ENCODE measurements around the gene AKR1B1. TPM values are rescaled to one million over a fixed set of nuclear protein-coding genes. Genes with fewer than 3 reads are reported as not detected.

Gene AKR1B1
- 89.9 and 123 TPM in 2 replicates for total RNA-seq (2016; rRNA removed; fragmentation: Illumina TruSeq; extraction: Trizol)
- 18.6 and 21.8 TPM in 2 replicates for total RNA-seq (2016; cell fraction: cytosol; rRNA removed; fragmentation: Illumina TruSeq; extraction: Trizol; ENCODE audit: low read depth)
- 90.1 and 128 TPM in 2 replicates for total RNA-seq (2016; cell fraction: insoluble cytoplasmic fraction; rRNA removed; fragmentation: Illumina TruSeq; extraction: Trizol)
- total RNA-seq (2016; cell fraction: membrane; rRNA removed; fragmentation: Illumina TruSeq; extraction: Trizol): 35.9 and 44.9 TPM in 2 replicates
- total RNA-seq (2016; cell fraction: nucleus; rRNA removed; fragmentation: Illumina TruSeq; extraction: Trizol): 54.7 and 57.3 TPM in 2 replicates
- polyA plus RNA-seq (2011; rRNA removed): 110 and 133 TPM in 2 replicates
- polyA plus RNA-seq (2011; cell fraction: cytosol; rRNA removed): 110 and 134 TPM in 2 replicates
- 174 and 175 TPM in 2 replicates for polyA plus RNA-seq (2011; cell fraction: nucleus; rRNA removed)
- polyA plus RNA-seq (2012): 75.6 and 118 TPM in 2 replicates
- 34.8 and 35.7 TPM in 2 replicates for polyA plus RNA-seq (2016; cell fraction: cytosol; fragmentation: Illumina TruSeq; extraction: Trizol; ENCODE audit: low read depth)
- 202 TPM in 2 replicates for polyA plus RNA-seq (2016; cell fraction: insoluble cytoplasmic fraction; fragmentation: Illumina TruSeq; extraction: Trizol; ENCODE audit: low read depth)
- polyA plus RNA-seq (2016; cell fraction: membrane; fragmentation: Illumina TruSeq; extraction: Trizol; ENCODE audit: low read depth): 50.2 and 53.2 TPM in 2 replicates
- 130 and 138 TPM in 2 replicates for polyA plus RNA-seq (2016; cell fraction: nucleus; fragmentation: Illumina TruSeq; extraction: Trizol; ENCODE audit: insufficient read depth, low read depth)
- 62.1 and 271 TPM in 2 replicates for polyA minus RNA-seq (2011; rRNA and poly(A)+ RNA removed; ENCODE audit: low replicate concordance)
- 22.2 and 30.0 TPM in 2 replicates for polyA minus RNA-seq (2011; cell fraction: cytosol; rRNA and poly(A)+ RNA removed)
- 30.1 and 34.6 TPM in 2 replicates for polyA minus RNA-seq (2011; cell fraction: nucleus; rRNA and poly(A)+ RNA removed)
- Bru-seq, nascent RNA: percentile 56 among the genes with signal in this experiment
- percentile 68 among the genes with signal in this experiment for BruChase-seq, experiment 1, labeled RNA remaining after a 6-hour chase
- BruChase-seq, experiment 2, labeled RNA remaining after a 2-hour chase: percentile 60 among the genes with signal in this experiment
- long read RNA-seq, experiment 1, transcript AKR1B1-201 (10 exons, 1,409 nt): major isoform, 230 of 259 reads
- long read RNA-seq, experiment 1, partial matches to known transcripts: 16 of 259 reads
- long read RNA-seq, experiment 1, other reads (novel, unspliced or antisense): 11 of 259 reads
- long read RNA-seq, experiment 2, transcript AKR1B1-201 (10 exons, 1,409 nt): major isoform, 259 of 309 reads
- long read RNA-seq, experiment 2, partial matches to known transcripts: 43 of 309 reads
- long read RNA-seq, experiment 2, other reads (novel, unspliced or antisense): 7 of 309 reads

GRCh38 chr7:134458806-134459698, at the start of gene AKR1B1:
TSS of gene AKR1B1 (minus strand) at chr7:134459100. CDS start at chr7:134459062, 38 bp downstream.
- Histone ChIP-seq H3K36me3 (replicated peaks in 1 of 2; ENCODE audit: control insufficient read depth in 1 of 2, insufficient read depth in 2 of 2, low read length in 2 of 2) (peaks cover 0 to 3% of the 10 kb centered on the region in 2 experiments; a peak in 2 of 5 replicates), H3K27me3 (ENCODE audit: control insufficient read depth in 1 of 2, insufficient read depth in 2 of 2, low read length in 2 of 2) (no peaks in the 10 kb centered on the region), H4K20me1 (ENCODE audit: insufficient read depth, low read length) (no peaks in the 10 kb centered on the region), H3K4me1 (ENCODE audit: insufficient read depth, low read length) (peaks cover 30% of the 10 kb centered on the region), H3K79me2 (ENCODE audit: insufficient read depth, low read length) (peaks cover 13% of the 10 kb centered on the region), H3K27ac (ENCODE audit: extremely low read length, insufficient read depth, low read length) (peak within 1 kb of the TSS; percentile 49), H3K4me2 (ENCODE audit: low read depth, low read length) (peak within 1 kb of the TSS; percentile 72), H3K9ac (ENCODE audit: insufficient read depth, low read depth, low read length) (peak within 1 kb of the TSS; percentile 71), H2AFZ (ENCODE audit: low read length) (peak within 1 kb of the TSS; percentile 34), H3K4me3 (replicated peaks in 1 of 3; ENCODE audit: insufficient read depth in 1 of 3, low read depth in 2 of 3, low read length in 3 of 3) (peak within 1 kb of the TSS; percentile 78 to 89 (median 80)), H3K9me3 (ENCODE audit: low read length) (peaks cover 2% of the 10 kb centered on the region; the same call in 1 of the 2 replicates)
- CTCF ChIA-PET (ENCODE audit: low intra/inter-chr PET ratio, low total read pairs): no interaction called here
- WGBS (ENCODE audit: low lambda C conversion rate): 1% methylated on average over 38 of the region's 61 CpGs
- BruUV-seq (replicated peaks): no TSS peak
- intact Hi-C loops (cut with micrococcal nuclease; ENCODE audit: unreplicated experiment): loop anchor here (1.0 kb wide), 1 partner anchor 27 kb away; no protein-coding TSS in a partner anchor
- FAIRE-seq: no peak
- in situ Hi-C loops (cut with HindIII; ENCODE audit: extremely low pct_ligation_motif_present, low pct_unique_long_range_greater_than_20kb): no loop called here
- peak; percentile 97 for ATAC-seq
- peak; percentile 84 for DNase-seq (ENCODE audit: low spot score)
- POLR2A ChIA-PET: interaction anchor here (1.1 to 2.0 kb wide), 2 partner anchors 22 to 26 kb away, joined by 3 to 8 read pairs; no protein-coding TSS in a partner anchor
- TF ChIP-seq KLF12 (CRISPR knock-in tag; IDR thresholded peaks at IDR 0.05; ENCODE audit: borderline replicate concordance): 0 out of 2 replicates have a peak, but pooled peaks have one; percentile 30
- TF ChIP-seq ZKSCAN8 (CRISPR knock-in tag; IDR thresholded peaks at IDR 0.05; ENCODE audit: borderline replicate concordance): 0 out of 2 replicates have a peak, but pooled peaks have one; percentile 28
- TF ChIP-seq ISX (CRISPR knock-in tag; conservative IDR thresholded peaks at IDR 0.05): peak; percentile 64; the same call in 1 of the 2 replicates
- no peak; the same call in 1 of the 2 replicates for TF ChIP-seq ZNF44 (CRISPR knock-in tag; IDR thresholded peaks at IDR 0.05)
- 0 out of 4 replicates have a peak, but pooled peaks of 1 of the 2 experiments have one; percentile 15 for TF ChIP-seq ATF4 (CRISPR knock-in tag; IDR thresholded peaks at IDR 0.05)
- TF ChIP-seq ZNF224 (CRISPR knock-in tag; IDR thresholded peaks at IDR 0.05): 0 out of 2 replicates have a peak, but pooled peaks have one; percentile 71
- TF ChIP-seq JUNB (CRISPR knock-in tag; IDR thresholded peaks at IDR 0.05; ENCODE audit: borderline replicate concordance): no peak
- TF ChIP-seq ZFP1 (CRISPR knock-in tag; IDR thresholded peaks at IDR 0.05): no peak
- TF ChIP-seq IKZF4 (CRISPR knock-in tag; IDR thresholded peaks at IDR 0.05; ENCODE audit: borderline replicate concordance, low read depth, not compliant biosample characterization): no peak
- no peak for TF ChIP-seq RAD21 (CRISPR knock-in tag; IDR thresholded peaks at IDR 0.05)
- peak; percentile 75 for TF ChIP-seq PATZ1 (CRISPR knock-in tag; IDR thresholded peaks at IDR 0.05)
- TF ChIP-seq SRSF4 (IDR thresholded peaks at IDR 0.05; ENCODE audit: low read depth, low read length, poor library complexity, severe bottlenecking): no peak
- no peak for TF ChIP-seq NR2F2 (IDR thresholded peaks at IDR 0.05; ENCODE audit: borderline replicate concordance, low read depth)

All from HepG2 (cell line).